Measurements from ENCODE around the gene CCDC88C.

Gene CCDC88C

GRCh38 chr14:91396959-91397815 lies 20.4 kb downstream of the CCDC88C start:
- DNase-seq = peak; percentile 63

GRCh38 chr14:91396013-91396660 lies 21.5 kb downstream of the CCDC88C start:
- peak; percentile 10 for DNase-seq

GRCh38 chr14:91395466-91395865 lies 22.2 kb downstream of the CCDC88C start:
- DNase-seq = no peak

GRCh38 chr14:91394105-91395081 lies 23.2 kb downstream of the CCDC88C start:
- DNase-seq = no peak

- DNase-seq = no peak
Observed at GRCh38 chr14:91392623-91393303, 24.9 kb downstream of the CCDC88C start.

- DNase-seq = no peak
Observed at GRCh38 chr14:91390165-91390778, 27.3 kb downstream of the CCDC88C start.

GRCh38 chr14:91389150-91389549 lies 28.5 kb downstream of the CCDC88C start:
- no peak for DNase-seq

- DNase-seq = no peak
Observed at GRCh38 chr14:91388551-91388975, 29.1 kb downstream of the CCDC88C start.

GRCh38 chr14:91387951-91388381 lies 29.7 kb downstream of the CCDC88C start:
- DNase-seq = no peak

- peak; percentile 44 for DNase-seq
Observed at GRCh38 chr14:91387169-91387835, 30.3 kb downstream of the CCDC88C start.

GRCh38 chr14:91385697-91386096 lies 31.9 kb downstream of the CCDC88C start:
- no peak for DNase-seq

- DNase-seq = no peak
Observed at GRCh38 chr14:91385224-91385623, 32.4 kb downstream of the CCDC88C start.

- peak; percentile 80 for DNase-seq
Observed at GRCh38 chr14:91383439-91383838, 34.2 kb downstream of the CCDC88C start.

- DNase-seq = no peak
Observed at GRCh38 chr14:91381801-91382670, 35.6 kb downstream of the CCDC88C start.

- peak; percentile 75 for DNase-seq
Observed at GRCh38 chr14:91380610-91381371, 36.8 kb downstream of the CCDC88C start.

GRCh38 chr14:91380123-91380522 lies 37.5 kb downstream of the CCDC88C start:
- no peak for DNase-seq

GRCh38 chr14:91379579-91379932 lies 38.1 kb downstream of the CCDC88C start:
- no peak for DNase-seq

GRCh38 chr14:91378930-91379578 lies 38.6 kb downstream of the CCDC88C start:
- no peak for DNase-seq
